ENCODE results near the gene TTC39C.

The TTC39C gene

DNA sequence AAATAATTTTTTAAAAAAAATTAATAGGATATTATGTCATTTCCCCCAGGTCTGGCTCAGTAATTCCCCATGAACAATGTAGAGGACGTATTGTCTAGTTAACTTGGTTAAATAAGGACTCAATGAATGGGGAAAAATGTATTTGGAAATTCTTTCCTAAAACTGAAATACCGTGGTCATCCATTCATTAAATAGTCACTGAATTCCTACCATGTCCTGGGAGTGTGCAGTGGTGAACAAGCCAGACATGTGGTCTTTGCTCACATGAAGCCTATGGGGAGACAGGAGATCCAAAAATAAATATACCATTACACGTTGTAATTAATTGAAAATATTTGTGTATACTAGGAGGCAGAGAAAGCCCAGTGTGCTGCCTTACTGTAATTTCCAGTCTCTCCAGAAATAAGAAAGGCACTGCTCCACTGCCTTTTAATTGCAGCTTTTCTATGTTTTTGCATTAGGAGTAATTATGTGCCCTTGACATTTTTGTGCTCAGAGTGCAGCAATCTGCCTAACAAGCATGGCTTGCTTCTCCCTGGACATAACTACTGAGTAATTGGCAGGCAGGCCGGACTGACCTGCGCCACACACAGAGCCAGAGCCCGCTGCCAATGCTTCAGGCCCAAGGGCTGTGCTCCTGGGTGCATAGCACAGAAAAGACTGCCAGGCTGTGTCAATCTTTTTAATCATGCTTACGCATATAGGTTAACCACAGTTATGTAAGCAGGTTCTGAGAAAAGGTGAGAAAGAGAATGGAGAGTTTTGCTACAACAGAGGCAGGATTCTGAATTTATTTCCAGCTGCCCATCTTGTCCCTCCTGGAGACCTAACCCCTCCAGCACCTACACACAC is 22.2 kb upstream of the TTC39C start:
- DNase-seq, result no peak

DNA sequence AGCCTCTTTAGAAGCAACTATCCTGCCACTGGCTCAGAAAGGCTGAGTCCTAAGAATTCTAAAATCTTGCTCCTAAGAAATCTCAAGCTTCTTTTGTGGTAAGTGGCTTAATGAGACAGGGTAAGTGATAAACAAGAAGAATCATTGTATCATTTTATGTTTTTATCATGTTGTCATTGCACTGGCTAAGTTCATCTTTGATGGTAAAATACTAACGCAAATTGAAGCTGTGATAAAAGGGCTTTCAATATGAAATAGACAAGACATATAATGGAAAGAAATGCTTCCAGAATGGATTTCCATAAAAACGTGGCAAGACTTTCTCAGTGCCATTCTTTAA is 21.6 kb upstream of the TTC39C start:
- DNase-seq, result no peak

DNA sequence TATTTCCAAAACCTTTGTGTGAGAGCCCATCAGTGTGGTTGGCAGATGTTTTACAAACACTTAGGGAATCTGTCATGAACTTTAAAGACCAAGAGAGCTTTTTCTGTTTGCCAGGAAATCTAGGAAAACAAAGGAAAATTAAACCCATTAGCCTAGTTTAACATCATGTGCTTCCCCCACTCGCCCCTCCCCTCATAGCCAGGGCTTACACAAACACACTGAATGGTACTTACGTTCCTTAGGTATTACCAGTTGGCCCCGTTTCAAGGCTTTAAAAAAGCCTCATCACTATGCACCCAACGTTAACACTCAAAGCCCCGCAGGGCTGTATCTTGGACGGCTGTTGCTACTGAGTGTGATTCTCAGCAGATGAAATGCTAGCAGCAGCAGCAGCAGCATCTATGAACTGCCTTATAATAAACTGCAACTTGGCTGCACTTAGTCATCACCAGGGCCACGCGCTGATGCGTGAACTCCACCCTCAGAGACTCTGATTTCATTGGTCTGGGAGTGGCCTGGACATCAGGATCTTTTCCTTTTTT is 20.1 kb upstream of the TTC39C start:
- no peak for DNase-seq

DNA sequence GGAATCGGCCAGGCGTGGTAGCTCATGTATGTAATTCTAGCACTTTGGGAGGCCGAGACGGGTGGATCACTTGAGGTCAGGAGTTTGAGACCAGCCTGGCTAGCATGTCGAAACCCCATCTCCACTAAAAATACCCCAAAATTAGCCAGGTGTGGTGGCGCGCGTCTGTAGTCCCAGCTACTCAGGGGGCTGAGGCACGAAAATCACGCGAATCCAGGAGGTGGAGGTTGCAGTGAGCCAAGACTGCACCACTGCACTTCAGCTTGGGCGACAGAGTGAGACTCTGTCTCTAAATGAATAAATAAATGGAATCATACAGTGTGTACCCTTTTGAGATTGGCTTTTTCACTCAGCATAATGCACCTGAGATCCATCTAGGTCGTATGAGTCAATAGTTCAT is 19.4 kb upstream of the TTC39C start:
- no peak for DNase-seq

DNA sequence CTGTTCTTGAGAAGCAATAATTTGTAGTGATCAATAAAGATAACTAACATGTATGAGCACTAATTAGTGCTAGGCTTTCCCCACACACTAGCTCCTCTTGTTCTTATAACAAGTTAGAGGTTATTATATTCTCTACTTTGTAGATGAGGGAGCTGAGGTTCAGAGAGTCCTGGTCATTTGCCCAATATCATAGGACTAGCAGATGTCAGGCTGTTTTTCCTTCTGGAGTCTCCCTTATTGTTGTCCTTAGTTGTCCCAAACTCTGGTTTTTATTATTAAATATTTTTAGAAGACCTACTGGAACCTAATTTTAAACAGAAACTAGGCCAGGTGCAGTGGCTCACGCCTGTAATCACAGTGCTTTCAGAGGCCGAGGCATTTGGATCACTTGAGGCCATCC is 16.5 kb upstream of the TTC39C start:
- DNase-seq, result no peak

DNA sequence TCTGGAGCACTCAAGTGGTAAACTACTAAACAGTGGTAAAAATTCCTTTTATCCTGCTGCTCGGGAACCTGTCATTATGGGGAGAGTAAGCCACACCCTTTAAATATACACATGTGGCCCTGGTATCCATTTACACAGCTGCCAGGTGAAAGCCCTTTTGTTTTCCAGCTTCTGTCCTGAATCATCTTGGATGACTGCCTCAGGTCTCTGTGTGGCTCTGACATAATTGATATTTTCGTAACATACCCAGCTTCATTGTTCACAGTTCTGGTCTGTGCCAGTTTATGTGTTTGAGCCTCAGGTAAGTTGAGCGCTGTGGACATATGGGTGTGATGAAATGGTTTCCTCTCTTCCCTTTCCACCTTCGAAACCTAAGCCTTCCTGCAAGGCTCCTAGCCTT is 15.7 kb upstream of the TTC39C start:
- DNase-seq, result no peak

DNA sequence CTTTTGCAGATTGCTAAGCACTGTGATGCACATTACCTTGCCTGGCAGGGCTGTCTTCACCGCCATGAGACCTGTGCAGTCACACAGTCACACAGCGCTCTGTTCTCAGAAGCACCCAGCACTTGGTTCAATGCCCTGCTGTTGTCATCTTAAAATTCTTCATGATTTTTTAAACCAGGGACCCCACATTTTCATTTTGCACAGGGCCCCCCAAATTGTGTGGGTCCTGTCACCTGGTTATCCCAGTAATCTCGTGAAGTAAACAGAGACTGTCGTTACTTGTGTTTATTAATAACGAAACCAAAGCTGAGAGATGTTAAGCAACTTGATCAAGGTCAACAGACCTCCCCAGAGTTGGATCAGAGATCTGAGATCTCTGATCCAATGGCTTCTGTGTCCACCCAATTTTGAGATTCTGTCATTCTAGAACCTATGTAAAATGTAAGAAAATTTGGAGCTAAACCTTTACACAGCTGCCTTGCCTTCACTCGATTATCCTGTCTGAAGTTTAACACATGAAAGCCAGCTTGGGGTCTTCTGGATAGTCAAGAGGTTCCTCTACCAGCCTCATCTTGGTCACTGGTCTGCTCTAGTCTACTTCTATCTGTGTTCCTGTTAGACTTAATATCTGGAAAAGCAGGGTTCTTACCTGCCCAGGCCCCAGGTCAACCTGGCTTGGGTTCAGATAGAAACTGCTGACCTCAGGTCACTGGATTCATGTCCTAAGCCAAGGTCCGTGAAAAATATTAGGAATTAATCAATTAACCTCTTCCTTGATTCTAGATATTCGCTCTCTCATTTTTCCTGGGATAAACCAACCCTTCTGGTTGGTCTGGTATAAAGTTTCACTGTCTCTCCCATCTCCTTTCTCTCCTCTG is 13.7 kb upstream of the TTC39C start:
- no peak for DNase-seq

DNA sequence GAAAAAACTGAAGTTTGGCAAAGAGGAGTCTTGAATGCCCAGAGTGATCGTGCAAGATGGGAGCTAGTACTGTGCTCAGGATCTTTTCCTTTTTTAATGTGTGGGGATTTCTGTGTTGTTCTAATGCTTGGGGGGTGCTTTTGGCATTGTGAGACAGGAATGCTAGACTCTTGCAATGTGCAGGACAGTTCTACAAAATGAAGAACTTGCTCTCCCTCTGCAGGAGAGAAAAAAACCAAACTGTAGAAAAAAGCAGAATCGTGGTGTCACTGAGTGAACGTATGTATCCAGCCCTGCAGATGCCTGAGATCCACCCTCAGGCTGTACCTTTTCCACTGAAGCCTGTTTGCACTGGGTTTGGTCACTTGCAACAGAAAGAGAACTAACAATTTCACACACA is 12.1 kb upstream of the TTC39C start:
- no peak for DNase-seq

DNA sequence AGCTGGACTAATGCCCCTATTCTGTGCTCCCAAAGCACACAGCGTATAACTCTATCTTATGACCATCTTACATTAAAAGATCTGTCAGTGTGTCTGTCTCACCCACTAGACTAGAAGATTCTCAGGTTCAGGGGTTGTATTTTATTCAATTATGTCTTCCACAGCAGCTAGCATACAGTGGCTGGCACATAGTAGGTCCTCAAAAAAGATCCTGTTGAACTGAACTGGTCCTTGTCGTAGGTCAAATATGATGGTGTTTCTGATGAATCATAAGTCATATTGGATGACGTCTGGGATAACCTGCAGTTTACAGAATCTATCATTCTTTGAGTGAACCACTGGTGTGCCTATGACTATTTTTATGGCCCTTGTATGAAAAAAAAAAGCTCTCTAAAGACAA is 11.3 kb upstream of the TTC39C start:
- DNase-seq, result no peak

DNA sequence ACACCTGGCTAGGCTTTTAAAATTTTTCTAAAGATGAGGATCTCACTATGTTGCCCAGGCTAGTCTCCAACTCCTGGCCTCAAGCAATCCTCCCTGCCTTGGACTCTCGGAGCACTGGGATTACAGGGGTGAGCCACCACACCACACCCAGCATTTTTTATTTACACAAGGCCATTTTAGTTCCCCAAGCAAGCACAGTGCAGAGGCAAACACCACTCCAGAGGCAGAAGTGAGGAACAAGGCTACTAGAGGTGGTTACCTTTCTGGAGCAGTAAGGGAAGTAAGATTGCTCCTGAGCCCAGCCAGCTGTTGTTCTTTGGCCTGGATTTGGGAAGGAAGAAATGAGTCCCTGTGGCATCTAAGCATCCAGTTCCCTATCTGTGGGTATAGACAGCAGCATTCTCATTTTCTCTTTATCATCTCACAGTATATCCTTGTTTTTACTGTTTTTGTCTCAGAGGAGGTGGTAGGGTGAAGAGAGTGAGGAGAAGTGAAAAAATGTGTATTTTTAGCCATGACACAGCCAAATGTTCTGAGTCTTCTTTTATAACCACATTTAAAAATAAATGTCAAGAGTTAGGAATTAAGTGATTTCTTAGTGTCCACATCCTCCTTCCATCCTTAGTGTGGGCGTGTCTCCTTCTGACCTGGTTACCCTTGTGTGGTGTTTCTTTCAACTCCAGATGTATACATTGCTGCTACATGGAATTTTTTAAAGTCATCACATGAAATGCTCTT is 10.5 kb upstream of the TTC39C start:
- DNase-seq, result no peak

DNA sequence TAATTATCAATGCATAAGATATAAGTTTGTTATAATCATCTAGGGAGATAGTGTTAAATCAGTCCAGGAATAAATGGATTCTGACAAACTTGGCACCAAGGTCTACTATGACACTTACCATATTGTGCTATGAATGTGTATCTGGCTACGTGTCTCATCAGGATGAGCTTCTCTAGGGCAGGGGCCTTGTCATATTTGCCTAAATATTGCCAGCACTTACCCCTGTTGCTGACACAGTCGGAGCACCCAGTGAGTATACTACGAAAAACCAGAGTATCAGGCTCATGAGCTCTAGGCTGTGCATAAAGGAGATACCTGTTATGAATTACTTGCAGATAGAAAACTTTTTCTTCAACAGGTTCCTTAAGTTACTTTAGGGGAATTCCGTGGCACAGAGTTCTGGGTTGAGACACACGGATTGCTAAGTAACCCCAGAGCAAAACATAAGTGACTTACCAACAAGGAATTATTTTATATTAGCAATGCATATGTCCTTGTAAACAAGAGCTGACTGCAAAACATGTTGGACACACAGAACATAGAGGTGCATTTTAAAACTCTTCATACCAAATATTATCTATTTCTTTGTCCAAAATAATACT is 7.7 kb upstream of the TTC39C start:
- no peak for DNase-seq

DNA sequence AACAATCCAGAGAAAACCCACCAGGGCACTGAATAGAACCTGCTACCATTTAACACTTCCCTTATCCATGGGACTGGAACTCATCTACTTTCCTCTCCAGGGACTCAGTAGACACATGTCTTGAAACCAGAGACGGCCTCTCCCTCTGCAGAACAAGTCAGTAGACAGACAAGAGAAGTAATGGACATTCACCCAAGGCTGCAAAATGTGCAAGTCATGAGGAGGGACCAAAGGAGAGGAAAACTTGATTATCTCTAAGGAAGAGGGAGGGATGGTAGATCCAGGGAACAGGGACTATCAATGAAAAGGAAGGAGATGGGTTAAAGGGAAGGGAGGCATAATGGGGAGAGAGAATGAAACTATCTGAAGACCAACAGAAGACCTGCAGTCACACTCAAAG is 5.3 kb upstream of the TTC39C start:
- DNase-seq, result no peak

DNA sequence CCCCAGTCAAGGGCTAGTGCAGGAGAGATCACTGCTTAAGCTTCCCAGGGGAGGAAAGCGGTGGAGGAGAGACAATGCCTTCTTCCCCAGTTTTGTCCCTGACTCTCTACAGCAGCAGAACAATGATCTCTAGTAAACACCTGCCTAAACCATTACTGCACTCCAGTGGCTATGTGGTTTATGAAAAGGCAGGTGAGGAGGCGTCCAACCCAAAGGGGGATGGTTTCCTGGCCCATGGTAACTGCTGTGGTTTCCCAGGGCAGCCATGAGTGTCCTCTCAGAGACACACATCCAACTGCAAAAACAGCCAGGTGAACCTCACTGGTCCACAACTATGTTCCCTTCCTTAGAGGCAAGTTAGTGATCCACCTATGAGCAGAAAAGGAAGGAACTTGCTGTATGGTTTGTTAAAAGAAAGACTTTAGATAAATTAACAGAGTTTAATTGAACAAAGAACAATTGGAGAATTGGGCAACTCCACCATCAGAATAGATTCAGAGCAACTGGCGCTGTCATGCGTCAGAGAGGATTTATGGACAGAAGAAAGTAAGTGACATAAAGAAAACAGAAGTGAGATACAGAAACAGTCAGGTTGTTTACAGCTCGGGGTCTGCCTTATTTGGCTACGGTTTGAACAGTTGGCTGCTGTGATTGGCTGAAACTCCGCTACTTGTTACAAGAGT is 4.8 kb upstream of the TTC39C start:
- DNase-seq, result no peak

DNA sequence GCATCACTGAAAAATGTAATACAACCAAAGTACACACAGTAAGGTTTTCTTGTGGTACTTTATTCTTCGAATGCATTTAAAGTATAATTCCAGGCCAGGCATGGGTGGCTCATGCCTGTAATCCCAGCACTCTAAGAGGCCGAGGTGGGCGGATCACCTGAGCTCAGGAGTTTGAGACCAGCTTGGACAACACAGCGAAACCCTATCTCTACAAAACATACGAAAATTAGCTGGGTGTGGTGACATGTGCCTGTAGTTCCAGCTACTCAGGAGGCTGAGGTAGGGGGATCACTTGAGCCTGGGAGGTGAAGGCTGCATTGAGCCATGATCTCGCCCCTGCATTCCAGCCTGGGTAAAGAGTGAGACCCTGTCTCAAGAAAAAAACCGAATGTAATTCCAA is 3.9 kb upstream of the TTC39C start:
- DNase-seq, result no peak

DNA sequence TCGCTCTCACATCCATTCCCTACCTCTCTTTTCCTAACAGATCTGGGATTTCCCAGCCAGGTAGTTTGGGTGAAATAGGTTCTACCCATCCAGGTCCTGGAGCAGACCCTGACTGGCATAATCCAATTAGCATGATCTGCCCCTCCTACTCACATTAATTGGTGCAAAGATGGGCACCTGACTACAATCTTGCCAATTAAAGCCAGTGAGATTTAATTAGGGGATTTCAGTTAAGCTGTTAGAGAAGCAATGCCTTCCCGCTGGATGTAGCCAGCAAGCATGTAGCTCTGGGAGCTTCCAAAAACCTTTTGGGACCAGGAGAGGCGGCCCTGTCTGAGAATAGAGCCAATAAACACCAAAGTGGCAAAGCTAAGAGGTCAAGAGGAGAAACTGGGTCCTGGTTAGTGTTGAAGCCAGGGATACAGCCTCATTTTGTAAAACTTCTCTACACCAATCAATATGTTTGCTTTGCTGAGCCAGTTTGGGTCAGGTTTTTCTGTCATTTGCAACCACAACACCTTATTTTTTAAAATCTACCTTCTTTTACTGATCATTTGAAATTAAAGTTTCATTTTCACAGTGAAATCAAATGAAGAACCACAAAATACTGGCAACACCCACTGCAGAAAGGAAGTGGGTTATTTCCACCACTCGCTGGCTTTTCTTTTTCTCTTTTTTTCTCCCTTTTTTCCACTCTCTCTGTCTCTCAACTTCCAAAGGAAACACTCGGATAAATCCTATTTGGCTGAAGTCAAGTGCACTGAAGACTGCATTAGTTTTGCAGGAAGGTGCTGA is 3.2 kb upstream of the TTC39C start:
- DNase-seq, result no peak

DNA sequence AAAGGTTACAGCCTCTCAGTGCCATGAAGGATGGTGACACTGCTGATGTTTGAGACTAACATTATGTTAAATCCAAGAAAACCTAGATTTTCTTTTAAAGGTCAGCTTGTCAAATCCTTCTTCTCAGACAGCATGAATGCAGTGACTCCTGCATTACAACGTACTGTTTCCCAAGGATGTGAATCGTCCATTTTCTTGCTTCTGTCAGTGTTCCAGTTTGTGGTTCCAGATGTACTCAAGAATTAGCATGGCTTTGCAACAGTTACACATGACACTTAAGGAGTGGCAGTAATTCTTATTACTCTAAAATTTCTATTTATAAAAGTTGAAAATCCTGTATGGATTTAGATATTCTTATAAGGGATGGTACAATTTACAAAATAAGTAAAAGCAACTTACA is 1.5 kb upstream of the TTC39C start:
- peak in 1 of 3 donors; percentile 40 for DNase-seq

DNA sequence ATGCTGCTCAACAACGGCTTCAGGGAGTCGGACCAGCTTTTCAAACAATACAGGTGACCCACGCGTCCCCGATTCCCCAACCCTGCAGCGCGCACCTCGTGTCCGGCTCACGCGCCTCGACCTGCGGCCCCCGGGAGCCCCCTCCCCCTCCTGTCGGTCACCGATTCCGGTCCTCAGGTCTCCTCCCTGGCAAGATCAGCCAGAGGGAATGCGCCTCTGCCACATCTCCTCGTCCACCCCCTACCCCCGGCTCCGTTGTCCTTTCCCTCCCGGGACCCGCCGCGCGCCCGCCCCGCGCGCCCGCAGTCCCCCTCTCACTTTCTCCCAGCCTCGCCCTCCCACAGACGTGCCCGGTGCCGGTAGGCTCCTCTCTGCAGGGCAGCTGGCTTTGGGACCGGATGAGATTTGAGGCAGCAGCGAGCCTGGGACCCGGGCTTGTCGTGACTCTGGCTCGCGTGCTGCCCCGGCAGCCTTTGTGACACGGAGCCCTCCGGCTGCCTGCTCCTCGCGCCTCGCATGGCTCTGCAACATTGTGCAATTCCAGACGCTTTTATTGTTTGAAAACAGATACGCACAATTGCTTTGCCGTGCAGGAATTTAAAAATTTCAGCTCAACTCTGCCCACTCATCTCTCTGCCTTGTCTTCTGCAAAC is 558 bp downstream of the TTC39C start:
- DNase-seq, result peak; percentile 60 to 67 (median 62)

DNA sequence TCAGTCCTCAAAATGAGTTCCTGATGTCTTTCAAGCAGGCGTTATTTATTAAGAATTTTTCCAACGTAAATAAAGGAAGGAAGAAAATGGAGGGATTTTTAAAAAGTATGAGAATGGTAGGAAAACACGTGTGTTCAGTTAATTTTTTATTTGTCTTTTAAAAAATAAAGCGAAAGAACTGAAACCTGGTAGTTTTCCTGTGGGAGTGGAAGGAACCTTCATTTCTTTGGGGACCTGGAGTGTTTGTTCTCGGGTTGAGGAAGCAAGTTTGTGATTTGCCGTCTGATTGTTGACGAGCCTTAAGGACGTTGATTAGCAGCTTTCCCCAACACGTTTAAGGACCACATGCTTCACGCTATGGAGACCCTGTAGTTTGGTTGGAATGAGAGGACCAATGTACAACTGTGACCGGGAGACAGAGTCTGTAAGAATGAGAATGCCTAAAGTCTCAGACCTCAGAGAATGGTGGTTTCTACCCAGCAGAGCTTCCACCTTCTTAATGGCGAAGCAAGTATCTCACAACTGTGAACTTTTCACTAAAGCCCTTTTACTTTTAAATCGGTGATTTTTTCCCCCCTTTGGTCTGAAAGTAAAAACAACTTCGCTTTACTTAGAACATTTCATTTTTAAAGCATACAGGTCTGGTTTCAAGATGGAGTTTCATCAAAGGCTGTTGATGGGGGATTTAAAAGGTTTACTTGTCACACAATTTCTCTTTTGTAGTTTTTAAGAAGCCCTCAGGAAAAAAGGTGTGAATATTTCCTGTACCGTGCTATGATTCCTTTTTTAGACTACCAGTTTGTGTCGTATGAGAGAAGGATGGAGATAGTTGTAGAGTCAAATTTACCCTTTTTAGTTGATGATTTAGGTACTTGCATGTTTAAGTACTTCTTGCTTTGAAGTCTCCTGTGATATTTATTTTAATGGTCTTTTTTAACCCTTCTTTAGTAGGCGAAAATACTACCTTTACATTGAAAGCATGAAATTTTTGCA is 1.4 kb downstream of the TTC39C start:
- peak in 1 of 3 donors; percentile 10 for DNase-seq

DNA sequence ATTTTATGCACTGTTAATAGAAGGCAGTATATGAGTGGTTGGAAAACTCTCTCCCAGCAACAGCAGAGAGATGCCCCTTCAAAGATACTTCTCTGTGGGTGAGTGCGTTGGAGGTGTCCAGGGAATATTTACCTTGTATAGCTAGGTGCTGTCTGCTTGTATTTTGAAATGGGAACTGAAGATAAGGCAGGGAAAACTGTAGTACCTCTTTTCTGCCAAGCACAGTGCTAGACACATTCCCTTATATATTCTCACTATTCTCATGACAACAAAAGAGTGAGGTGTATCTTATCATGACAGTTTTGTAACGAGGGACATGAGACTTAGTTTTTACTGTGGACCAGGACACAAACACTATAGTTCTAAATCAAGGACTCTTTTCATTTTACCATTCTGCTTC is 2.1 kb downstream of the TTC39C start:
- DNase-seq, result peak in 2 of 3 donors; percentile 39 to 48
